ENCODE data around the gene ACCSL. TPM values are rescaled to one million over a fixed set of nuclear protein-coding genes. Genes with fewer than 3 reads are reported as not detected.

The ACCSL gene
- total RNA-seq: not detected

- Mint-ChIP-seq H3K4me3 (no peak within 1 kb of the TSS), H3K27me3 (ENCODE audit: low read depth) (peaks cover 3% of the 10 kb centered on the region), H3K36me3 (ENCODE audit: insufficient read depth) (no peaks in the 10 kb centered on the region), H3K4me1 (ENCODE audit: low read depth) (no peaks in the 10 kb centered on the region), H3K9me3 (no peaks in the 10 kb centered on the region)
- ATAC-seq (no peak), DNase-seq (no peak)
Measured at GRCh38 chr11:44047931-44048431, at the start of gene ACCSL. ACCSL (plus strand) TSS chr11:44047981; CDS start chr11:44048037, 56 bp downstream.

GRCh38 chr11:43998308-43998707 lies 49.5 kb upstream of the ACCSL start:
- DNase-seq (no peak), ATAC-seq (no peak)
- H3K27me3 Mint-ChIP-seq (ENCODE audit: low read depth): peaks cover 7% of the 10 kb centered on the region
- H3K9me3 Mint-ChIP-seq: no peaks in the 10 kb centered on the region
- H3K4me3 Mint-ChIP-seq: no peak overlapping the region
- H3K36me3 Mint-ChIP-seq (ENCODE audit: insufficient read depth): no peaks in the 10 kb centered on the region
- H3K4me1 Mint-ChIP-seq (ENCODE audit: low read depth): no peaks in the 10 kb centered on the region

- no peaks in the 10 kb centered on the region for H3K36me3 Mint-ChIP-seq (ENCODE audit: insufficient read depth)
- H3K4me1 Mint-ChIP-seq (ENCODE audit: low read depth): no peaks in the 10 kb centered on the region
- H3K9me3 Mint-ChIP-seq: no peaks in the 10 kb centered on the region
- DNase-seq: no peak
- no peak for ATAC-seq
- H3K4me3 Mint-ChIP-seq: no peak overlapping the region
- peaks cover 7% of the 10 kb centered on the region for H3K27me3 Mint-ChIP-seq (ENCODE audit: low read depth)
Measured at GRCh38 chr11:44000731-44001130, 47.0 kb upstream of the ACCSL start.

GRCh38 chr11:44002191-44003093 lies 45.3 kb upstream of the ACCSL start:
- Mint-ChIP-seq H3K9me3 (no peaks in the 10 kb centered on the region), H3K4me3 (no peak overlapping the region), H3K4me1 (ENCODE audit: low read depth) (no peaks in the 10 kb centered on the region), H3K36me3 (ENCODE audit: insufficient read depth) (no peaks in the 10 kb centered on the region), H3K27me3 (ENCODE audit: low read depth) (peaks cover 7% of the 10 kb centered on the region)
- ATAC-seq (no peak), DNase-seq (no peak)

GRCh38 chr11:44003736-44004451 lies 43.9 kb upstream of the ACCSL start:
- H3K27me3 Mint-ChIP-seq (ENCODE audit: low read depth): peaks cover 7% of the 10 kb centered on the region
- H3K4me3 Mint-ChIP-seq: no peak overlapping the region
- ATAC-seq: no peak
- no peak for DNase-seq
- no peaks in the 10 kb centered on the region for H3K4me1 Mint-ChIP-seq (ENCODE audit: low read depth)
- H3K9me3 Mint-ChIP-seq: no peaks in the 10 kb centered on the region
- H3K36me3 Mint-ChIP-seq (ENCODE audit: insufficient read depth): no peaks in the 10 kb centered on the region

- ATAC-seq (no peak), DNase-seq (no peak)
- Mint-ChIP-seq H3K4me1 (ENCODE audit: low read depth) (no peaks in the 10 kb centered on the region), H3K36me3 (ENCODE audit: insufficient read depth) (no peaks in the 10 kb centered on the region), H3K27me3 (ENCODE audit: low read depth) (peaks cover 7% of the 10 kb centered on the region), H3K4me3 (no peak overlapping the region), H3K9me3 (no peaks in the 10 kb centered on the region)
Measured at GRCh38 chr11:44004452-44005062, 43.2 kb upstream of the ACCSL start.

- Mint-ChIP-seq H3K36me3 (ENCODE audit: insufficient read depth) (no peaks in the 10 kb centered on the region), H3K4me1 (ENCODE audit: low read depth) (no peaks in the 10 kb centered on the region), H3K27me3 (ENCODE audit: low read depth) (peaks cover 7% of the 10 kb centered on the region), H3K4me3 (no peak overlapping the region), H3K9me3 (no peaks in the 10 kb centered on the region)
- ATAC-seq: no peak
- no peak for DNase-seq
Measured at GRCh38 chr11:44005063-44005701, 42.6 kb upstream of the ACCSL start.

GRCh38 chr11:44005956-44006355 lies 41.8 kb upstream of the ACCSL start:
- Mint-ChIP-seq H3K36me3 (ENCODE audit: insufficient read depth) (no peaks in the 10 kb centered on the region), H3K4me3 (no peak overlapping the region), H3K9me3 (no peaks in the 10 kb centered on the region), H3K4me1 (ENCODE audit: low read depth) (no peaks in the 10 kb centered on the region), H3K27me3 (ENCODE audit: low read depth) (peaks cover 7% of the 10 kb centered on the region)
- no peak for DNase-seq
- no peak for ATAC-seq

- ATAC-seq: no peak
Measured at GRCh38 chr11:44006917-44007361, 40.8 kb upstream of the ACCSL start.

GRCh38 chr11:44007481-44008087 lies 40.2 kb upstream of the ACCSL start:
- Mint-ChIP-seq H3K27me3 (ENCODE audit: low read depth) (peaks cover 4% of the 10 kb centered on the region), H3K36me3 (ENCODE audit: insufficient read depth) (no peaks in the 10 kb centered on the region), H3K9me3 (no peaks in the 10 kb centered on the region), H3K4me1 (ENCODE audit: low read depth) (no peaks in the 10 kb centered on the region), H3K4me3 (no peak overlapping the region)
- ATAC-seq (no peak), DNase-seq (no peak)

More at GRCh38 chr11:44006917-44007361, 40.8 kb upstream of the ACCSL start:
- Mint-ChIP-seq H3K4me1 (ENCODE audit: low read depth) (no peaks in the 10 kb centered on the region), H3K9me3 (no peaks in the 10 kb centered on the region), H3K27me3 (ENCODE audit: low read depth) (peaks cover 6% of the 10 kb centered on the region), H3K4me3 (no peak overlapping the region), H3K36me3 (ENCODE audit: insufficient read depth) (no peaks in the 10 kb centered on the region)
- DNase-seq: no peak

- H3K36me3 Mint-ChIP-seq (ENCODE audit: insufficient read depth): no peaks in the 10 kb centered on the region
- H3K4me1 Mint-ChIP-seq (ENCODE audit: low read depth): no peaks in the 10 kb centered on the region
- peaks cover 3% of the 10 kb centered on the region for H3K27me3 Mint-ChIP-seq (ENCODE audit: low read depth)
- H3K4me3 Mint-ChIP-seq: no peak overlapping the region
- ATAC-seq: no peak
- no peak for DNase-seq
- no peaks in the 10 kb centered on the region for H3K9me3 Mint-ChIP-seq
Measured at GRCh38 chr11:44008088-44008501, 39.7 kb upstream of the ACCSL start.

GRCh38 chr11:44008698-44009097 lies 39.1 kb upstream of the ACCSL start:
- Mint-ChIP-seq H3K27me3 (ENCODE audit: low read depth) (peaks cover 3% of the 10 kb centered on the region), H3K4me1 (ENCODE audit: low read depth) (no peaks in the 10 kb centered on the region), H3K4me3 (no peak overlapping the region), H3K9me3 (no peaks in the 10 kb centered on the region), H3K36me3 (ENCODE audit: insufficient read depth) (no peaks in the 10 kb centered on the region)
- DNase-seq (no peak), ATAC-seq (no peak)

- ATAC-seq: no peak
- no peak for DNase-seq
- H3K27me3 Mint-ChIP-seq (ENCODE audit: low read depth): peaks cover 3% of the 10 kb centered on the region
- H3K9me3 Mint-ChIP-seq: no peaks in the 10 kb centered on the region
- H3K36me3 Mint-ChIP-seq (ENCODE audit: insufficient read depth): no peaks in the 10 kb centered on the region
- H3K4me3 Mint-ChIP-seq: no peak overlapping the region
- no peaks in the 10 kb centered on the region for H3K4me1 Mint-ChIP-seq (ENCODE audit: low read depth)
Measured at GRCh38 chr11:44010789-44011251, 37.0 kb upstream of the ACCSL start.

All from activated T-cell treated with anti-CD3 and anti-CD28 coated beads, Interleukin-2, amount 50 U/mL, for 4 hours (primary cell).